Suppressor macrophage treated with lipopolysaccharide for 4 hours (primary cell): ENCODE measurements around the gene CD68.
"Not testable (repeated sequence)": the region's sequence is repeated elsewhere in the genome, so short reads cannot be mapped to it uniquely, and the experiment has no call there.

Experiments used
- DNase-seq: peaks from one replicate; pipeline ENCODE4 v3.0.0-alpha.2; 2020

Gene CD68

DNA sequence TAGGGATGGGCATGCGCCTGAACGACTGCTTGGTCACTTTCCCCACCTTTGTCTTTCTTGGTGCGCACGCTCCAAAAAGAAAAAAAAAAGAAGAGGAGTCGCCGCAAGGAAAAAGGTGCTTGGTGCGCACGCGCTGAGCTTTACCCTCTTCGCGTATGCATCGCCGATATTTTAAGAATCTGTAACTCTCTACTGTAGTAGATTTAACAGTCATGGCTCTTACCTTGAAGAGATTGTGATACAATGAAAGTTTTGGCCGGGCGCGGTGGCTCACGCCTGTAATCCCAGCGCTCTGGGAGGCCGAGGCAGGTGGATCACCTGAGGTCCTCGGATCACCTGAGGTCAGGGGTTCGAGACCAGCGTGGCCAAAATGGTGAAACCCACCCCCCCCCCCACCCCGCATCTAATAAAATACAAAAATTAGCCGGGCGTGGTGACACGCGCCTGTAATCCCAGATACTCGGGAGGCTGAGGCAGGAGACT is 35.9 kb downstream of the CD68 start:
- no peak for DNase-seq

- no peak for DNase-seq
These were observed 39.2 kb downstream of the CD68 start for GRCh38 chr17:7618608-7619007.

- no peak for DNase-seq
These were observed 41.4 kb downstream of the CD68 start for GRCh38 chr17:7620835-7621234.

DNA sequence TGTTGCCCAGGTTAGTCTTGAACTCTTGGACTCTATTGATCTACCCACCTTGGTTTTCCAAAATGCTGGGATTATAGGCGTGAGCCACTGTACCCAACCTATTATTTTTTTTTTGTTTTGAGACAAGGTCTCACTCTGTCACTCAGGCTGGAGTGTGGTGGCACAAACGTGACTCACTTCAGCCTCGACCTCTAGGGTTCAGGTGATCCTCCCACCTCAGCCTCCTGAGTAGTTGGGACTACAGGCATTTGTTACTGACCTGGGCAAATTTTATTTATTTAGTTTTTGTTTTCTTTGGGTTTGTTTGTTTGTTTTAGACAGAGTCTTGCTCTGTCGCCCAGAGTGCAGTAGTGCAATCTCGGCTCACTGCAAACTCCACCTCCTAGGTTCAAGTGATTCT is 44.2 kb downstream of the CD68 start:
- DNase-seq: no peak

DNA sequence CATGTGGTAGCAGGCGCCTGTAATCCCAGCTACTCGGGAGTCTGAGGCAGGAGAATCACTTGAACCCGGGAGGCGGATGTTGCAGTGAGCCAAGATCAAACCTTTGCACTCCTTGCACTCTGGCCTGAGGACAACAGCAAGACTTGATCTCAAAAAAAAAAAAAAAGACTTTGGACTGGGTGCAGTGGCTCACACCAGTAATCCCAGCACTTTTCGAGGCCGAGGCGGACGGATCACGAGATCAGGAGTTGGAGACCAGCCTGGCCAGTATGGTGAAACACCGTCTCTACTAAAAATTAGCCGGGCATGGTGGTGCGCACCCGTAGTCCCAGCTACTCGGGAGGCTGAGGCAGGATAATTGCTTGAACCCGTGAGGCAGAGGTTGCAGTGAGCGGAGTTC is 46.3 kb downstream of the CD68 start:
- DNase-seq: not testable (repeated sequence)

DNA sequence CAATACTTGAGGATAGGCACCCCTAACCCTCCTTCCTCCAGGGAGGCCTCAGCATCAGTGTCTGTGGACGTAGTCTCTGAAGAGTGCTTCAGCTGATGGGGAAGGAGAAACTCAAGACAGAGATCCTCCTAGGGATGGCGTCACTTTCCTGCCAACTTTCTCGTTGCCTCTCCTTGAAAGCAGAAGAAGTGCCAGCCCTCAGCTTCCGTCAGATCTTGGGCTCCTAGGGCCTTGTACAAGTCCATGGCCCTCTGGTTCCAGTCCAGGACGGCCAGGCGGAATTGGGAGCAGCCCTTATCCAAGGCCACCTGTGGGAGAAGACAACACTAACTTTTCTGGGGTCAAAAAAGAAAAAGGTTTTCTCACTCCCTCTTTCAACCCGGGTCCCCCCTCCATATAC is 46.9 kb downstream of the CD68 start:
- DNase-seq: peak; percentile 82

DNA sequence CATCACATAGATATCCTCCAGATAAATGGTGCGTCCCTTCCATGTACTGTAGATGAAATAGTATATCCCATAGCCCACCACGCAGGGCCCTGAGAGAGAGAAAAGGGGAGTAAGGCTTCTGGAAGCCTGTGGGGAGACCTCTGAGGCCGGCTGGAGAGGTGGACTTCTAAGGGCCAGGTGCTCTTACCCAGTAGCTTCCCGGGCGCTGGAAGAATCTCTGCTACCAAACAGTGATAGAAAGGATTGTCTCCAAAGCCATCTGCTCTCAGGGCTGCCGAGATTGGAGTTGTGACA is 47.5 kb downstream of the CD68 start:
- no peak for DNase-seq

DNA sequence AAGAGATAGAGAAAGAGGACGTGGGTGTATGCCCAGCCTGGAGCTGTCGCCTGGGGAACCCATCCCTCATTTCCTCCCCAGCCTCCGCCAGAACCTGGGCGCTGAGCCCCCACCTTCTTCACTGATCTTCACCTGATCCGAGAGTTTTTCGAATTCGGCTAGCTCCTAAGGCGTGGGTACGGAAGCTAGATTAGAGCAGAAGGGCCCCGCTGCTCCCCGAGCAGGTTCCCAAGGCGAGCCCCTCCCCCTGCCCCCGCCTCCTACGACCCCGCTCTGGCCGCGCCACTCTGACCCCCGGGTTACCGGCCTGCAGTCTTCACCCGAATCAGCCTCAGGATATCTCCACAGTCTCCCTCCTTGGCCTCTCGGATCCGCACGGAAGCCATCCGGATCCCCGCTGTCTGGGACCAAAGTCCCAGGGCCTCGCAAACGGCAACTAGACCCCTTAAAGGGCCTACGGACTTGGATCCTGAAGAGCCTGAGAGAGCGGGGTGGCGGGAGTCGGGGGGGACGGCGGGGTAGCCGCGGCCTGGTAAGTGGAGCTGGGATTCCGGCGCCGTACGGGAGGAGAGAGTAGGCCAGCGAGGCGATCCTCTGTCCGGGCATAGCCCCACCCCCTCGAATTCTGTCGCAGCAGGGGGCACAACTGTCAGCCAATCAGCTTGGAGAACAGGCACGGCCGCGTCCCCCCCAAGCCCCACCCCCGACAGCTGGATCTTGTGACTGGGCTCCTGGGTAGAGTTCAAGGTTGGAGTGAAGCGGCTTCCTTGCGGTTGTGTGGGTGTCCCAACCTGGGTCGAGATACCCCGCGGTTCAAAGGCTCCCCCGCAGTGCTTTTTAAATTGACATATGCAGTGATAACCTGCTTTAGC is 48.0 kb downstream of the CD68 start, which contains the start of gene SAT2:
Gene SAT2, minus strand, starts transcription at position 572 of the 872 bp plus-strand sequence. Its CDS starts 186 bp downstream, at position 386.
- DNase-seq: peak; percentile 94

DNA sequence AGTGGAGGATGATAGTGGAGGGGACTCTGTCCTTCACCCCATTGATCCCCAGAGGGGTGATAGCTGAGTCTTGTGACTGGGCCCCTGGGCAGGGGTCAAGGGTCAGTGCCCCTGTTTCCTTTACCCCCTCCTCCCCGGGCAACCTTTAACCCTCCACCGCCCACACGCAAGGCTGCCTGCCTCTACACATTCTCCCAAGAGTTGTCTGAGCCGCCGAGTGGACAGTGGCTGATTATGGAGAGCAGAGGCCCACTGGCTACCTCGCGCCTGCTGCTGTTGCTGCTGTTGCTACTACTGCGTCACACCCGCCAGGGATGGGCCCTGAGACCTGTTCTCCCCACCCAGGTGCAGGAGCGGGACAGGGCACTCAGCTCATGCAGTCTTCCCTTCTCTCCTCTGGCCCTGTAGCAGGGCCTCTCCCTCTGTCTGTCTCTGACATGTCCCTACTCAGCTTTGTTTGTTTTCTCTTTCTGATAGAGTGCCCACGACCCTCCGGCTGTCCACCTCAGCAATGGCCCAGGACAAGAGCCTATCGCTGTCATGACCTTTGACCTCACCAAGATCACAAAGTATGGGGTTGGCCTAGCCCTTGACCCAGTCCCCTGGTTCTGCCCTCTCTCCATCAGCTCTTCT is 50.6 kb downstream of the CD68 start, which contains the start of gene SHBG:
Gene SHBG, plus strand, starts transcription at position 197 of the 633 bp plus-strand sequence. Its CDS starts 38 bp downstream, at position 235.
- no peak for DNase-seq
